ENCODE measurements around the gene SORCS1.

SORCS1 gene

GRCh38 chr10:106734220-106734619 lies 430.3 kb downstream of the SORCS1 start:
- DNase-seq (ENCODE audit: low read depth) = no peak

DNA sequence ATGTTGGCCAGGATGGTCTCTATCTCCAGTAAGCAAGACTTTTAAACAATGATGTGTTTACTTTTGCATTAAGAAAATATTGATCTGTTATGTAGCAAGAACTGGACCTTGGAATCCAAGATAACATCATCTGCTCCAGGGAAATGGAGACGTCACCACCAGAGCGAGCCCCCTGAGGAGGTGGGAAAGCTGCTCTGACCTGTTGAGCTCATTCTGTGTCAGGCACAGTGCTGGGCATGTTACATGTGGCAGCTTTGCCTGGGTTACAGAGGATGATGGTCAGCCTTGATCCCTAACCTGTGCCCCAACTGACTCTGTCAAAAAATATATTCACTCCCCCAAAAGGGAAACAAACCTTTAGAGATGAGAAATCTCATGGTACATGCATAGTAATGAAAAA lies 436.3 kb downstream of the SORCS1 start:
- DNase-seq (ENCODE audit: low read depth) = no peak

GRCh38 chr10:106727170-106727569 lies 437.3 kb downstream of the SORCS1 start:
- no peak for DNase-seq (ENCODE audit: low read depth)

DNA sequence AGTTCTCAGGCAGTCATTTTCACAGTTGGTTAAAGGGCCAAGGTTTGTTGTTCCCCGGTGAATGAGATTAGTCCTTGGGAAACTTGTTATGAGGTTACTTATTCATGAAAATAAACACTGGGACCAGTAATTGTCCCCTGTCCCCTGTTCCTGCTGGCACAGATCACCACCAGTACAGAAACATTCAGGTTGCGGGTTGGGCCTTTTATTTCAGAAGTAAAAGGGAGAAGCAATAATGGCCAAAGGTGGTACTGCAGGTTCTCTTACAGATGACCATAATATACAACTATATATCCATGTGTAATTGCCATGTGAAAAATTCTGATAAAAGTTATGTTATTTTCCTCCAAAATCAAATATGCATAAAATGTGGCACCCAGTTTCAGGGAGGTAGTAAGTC lies 442.0 kb downstream of the SORCS1 start:
- no peak for DNase-seq (ENCODE audit: low read depth)

- no peak for DNase-seq (ENCODE audit: low read depth)
Observed at GRCh38 chr10:106720683-106721082, 443.8 kb downstream of the SORCS1 start.

- no peak for DNase-seq (ENCODE audit: low read depth)
Observed at GRCh38 chr10:106716381-106716780, 448.1 kb downstream of the SORCS1 start.

DNA sequence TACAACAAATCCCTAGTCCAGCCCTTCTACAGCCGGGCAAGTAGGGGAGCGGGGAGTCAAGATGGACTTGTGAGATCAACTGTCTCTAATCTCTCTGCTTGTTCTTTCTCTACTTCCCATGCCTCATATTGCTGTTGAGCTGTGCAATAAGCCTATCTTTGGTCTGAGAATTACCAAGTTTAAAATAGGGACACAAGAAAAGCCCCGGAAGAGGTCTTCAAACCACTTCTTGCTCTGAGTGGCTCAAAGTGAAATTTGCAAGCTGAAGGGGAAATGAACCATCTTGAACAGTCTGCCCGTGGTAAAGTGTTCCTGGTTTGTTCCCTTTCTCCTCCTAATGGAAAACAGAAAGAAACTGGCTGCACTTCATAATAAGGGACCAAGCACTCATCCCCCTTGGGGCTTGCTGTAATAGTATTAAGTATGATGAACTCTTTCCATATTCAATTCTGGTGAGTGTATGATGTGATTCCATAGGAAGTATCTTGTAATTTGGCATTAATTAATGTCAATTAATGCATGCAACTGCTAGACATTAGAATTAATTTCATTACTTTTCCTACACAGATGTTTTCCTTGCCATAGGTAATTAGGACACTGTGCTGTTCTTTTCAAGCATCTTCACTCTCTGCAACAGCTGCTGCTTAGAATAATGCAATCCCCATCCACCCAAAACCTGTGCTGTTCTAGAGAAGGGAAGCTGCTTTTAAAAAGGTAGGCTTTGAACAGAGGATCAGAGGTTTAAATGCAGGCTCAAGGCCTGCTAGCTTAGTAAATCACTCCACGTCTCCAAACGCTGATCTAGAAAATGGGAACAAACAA lies 449.6 kb downstream of the SORCS1 start:
- no peak for DNase-seq (ENCODE audit: low read depth)

DNA sequence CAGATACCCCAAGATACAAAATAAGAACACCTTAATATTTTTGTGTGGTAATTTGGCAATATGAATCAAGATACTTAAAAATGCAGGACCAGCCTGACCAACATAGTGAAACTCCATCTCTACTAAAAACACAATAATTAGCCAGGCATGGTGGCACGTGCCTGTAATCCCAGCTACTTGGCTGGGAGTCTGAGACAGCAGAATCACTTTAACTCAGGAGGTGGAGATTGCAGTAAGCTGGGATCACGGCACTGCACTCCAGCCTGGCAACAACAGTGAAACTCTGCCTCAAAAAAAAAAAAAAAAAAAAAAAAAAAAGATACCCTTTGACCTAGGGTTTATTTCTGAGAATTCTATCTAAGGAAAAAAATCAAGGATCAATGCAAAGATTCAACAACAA lies 450.7 kb downstream of the SORCS1 start:
- DNase-seq (ENCODE audit: low read depth) = no peak

GRCh38 chr10:106712988-106713387 lies 451.5 kb downstream of the SORCS1 start:
- DNase-seq (ENCODE audit: low read depth) = no peak

DNA sequence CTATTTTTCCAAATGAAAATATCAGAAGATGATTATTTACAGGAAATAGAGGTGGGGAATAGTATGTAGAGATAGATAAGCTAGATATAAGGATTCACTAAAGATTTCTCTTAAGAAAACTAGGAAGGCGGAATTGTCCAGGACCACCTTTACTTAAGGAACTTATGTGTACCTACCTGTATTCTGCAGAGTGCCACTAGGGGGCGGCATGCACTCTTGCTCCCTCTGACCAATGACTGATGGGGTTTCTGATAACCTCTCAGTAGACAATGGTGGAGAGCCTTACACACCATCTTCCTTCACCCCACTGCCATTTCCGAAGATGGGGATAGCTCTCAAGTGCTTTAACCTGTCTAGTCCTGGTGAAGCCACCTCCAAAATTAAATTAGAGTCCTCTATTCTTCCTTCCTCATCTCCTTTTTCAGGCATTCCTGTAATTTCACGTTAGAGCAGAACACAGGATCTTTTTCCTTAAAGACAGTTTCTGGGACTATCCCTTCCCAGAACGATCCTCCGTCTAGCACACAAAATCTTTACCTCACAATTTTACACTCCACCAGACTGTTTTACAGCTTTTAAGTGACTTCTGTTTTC lies 453.1 kb downstream of the SORCS1 start:
- no peak for DNase-seq (ENCODE audit: low read depth)

- DNase-seq (ENCODE audit: low read depth) = no peak
Observed at GRCh38 chr10:106708506-106708905, 456.0 kb downstream of the SORCS1 start.

- no peak for DNase-seq (ENCODE audit: low read depth)
Observed at GRCh38 chr10:106707657-106708056, 456.8 kb downstream of the SORCS1 start.

- no peak for DNase-seq (ENCODE audit: low read depth)
Observed at GRCh38 chr10:106706127-106706526, 458.4 kb downstream of the SORCS1 start.

GRCh38 chr10:106705681-106706100 lies 458.8 kb downstream of the SORCS1 start:
- peak; percentile 20 for DNase-seq (ENCODE audit: low read depth)

DNA sequence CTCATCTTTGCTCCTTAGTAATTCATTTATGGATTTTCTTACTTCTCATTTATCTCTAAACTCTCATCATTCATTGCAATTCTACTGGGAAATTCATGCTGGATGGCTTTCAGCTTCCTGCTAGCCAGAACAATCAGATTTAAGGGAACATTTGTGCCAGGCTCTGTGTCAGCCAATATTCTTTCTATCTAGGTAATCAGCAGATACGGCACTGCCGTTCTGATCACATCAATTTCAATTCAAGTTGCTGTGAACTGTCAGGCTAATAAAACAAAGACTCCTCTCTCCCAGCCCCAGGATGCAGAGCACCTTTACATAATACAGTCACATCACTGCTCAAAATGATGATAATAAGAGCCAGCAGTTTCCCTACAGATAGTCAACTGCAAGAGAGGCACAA lies 468.3 kb downstream of the SORCS1 start:
- DNase-seq (ENCODE audit: low read depth) = no peak

DNA sequence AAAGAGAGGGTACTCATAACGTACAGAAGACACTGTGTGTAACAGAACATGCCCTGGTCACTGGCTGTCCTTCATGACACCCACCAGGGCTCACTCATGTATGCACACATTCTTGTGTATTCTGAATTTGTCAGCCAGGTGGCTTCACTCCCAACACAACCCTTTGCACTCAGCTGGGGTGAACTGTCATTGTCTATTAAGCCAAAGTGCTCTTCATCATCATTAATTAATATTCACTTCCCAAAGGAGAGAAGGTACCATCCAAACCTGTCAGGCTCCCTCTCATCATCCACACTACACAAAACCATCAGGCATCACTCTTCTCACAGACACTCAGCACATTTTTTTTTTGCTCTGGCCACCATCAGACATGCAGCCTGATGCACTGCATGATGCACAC lies 469.8 kb downstream of the SORCS1 start:
- no peak for DNase-seq (ENCODE audit: low read depth)

GRCh38 chr10:106682175-106682574 lies 482.3 kb downstream of the SORCS1 start:
- no peak for DNase-seq (ENCODE audit: low read depth)

GRCh38 chr10:106680061-106680460 lies 484.4 kb downstream of the SORCS1 start:
- DNase-seq (ENCODE audit: low read depth) = no peak

- no peak for DNase-seq (ENCODE audit: low read depth)
Observed at GRCh38 chr10:106679314-106679713, 485.2 kb downstream of the SORCS1 start.

DNA sequence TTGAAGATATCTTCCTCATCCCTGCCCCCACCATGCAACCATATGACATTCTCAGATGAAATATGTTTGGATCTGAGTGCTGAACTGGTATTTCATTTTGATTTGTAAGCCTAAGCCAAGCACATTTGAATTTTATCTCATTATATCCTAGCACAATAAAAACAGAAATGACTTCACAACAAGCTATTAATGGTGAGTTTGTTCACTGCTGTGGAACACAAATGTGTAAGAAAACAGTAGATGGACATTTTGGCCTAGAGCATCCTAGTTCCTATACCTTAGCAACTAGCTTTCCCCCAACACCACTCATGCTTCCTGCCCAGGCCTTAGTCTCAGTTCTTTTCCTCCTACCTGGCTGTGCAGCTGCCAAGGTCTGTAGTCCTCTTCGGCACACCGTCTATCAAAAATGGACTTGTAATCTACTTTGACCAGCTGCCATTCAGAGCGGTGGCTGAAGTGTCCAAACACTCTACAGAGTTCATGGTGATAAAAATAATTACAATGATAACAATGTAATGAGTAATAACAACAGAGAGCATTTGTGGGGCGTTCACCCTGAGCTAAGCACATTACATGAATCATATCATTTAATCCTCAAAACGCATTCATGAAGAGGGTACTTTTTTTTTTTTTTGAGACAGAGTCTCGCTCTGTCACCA lies 491.9 kb downstream of the SORCS1 start:
- no peak for DNase-seq (ENCODE audit: low read depth)

DNA sequence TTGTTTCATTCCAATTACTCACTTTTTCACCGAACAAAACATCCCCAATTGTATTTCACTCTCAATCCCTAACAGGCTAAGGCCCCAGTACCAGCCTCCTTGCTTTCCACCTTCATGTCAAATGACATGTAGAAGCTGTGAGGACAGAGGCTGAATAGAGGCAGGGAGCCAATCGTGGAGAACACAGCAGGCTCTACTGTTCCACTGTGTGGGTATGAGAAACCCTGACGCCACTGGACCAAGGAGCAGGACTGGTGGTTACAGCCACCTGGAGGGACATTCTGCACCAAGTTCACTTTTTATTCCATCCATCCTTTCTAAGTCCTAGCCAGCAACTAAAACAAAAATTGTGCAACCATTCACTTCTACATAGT lies 502.8 kb downstream of the SORCS1 start:
- DNase-seq (ENCODE audit: low read depth) = no peak

DNA sequence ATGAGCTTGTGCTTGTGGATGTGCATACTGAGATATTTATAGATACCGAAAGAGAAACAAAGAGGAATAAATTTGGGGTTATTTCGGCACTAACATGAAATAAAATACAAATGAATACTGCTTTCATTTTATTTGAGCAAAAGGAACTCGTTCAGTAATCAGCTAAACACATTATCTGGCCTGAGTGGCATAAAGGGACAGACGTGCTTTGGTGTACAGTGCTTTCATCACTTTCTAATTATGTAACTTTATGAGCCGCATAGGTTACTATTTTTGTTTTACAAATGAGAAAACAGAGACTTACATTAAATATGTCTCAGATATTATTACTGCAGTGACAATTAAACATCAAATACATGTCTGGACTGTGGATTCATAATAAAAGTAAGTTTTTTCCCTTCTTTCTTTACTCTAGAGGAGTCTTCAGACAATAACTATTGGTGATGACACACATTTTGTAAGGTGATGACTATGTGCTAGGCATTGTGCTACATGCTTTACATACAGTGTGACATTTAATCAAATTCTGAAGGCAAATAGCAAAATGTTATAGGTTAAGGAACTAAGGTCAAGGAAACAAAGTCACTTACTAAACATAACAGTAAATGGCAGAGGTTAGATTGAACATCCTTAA lies 503.3 kb downstream of the SORCS1 start:
- no peak for DNase-seq (ENCODE audit: low read depth)

DNA sequence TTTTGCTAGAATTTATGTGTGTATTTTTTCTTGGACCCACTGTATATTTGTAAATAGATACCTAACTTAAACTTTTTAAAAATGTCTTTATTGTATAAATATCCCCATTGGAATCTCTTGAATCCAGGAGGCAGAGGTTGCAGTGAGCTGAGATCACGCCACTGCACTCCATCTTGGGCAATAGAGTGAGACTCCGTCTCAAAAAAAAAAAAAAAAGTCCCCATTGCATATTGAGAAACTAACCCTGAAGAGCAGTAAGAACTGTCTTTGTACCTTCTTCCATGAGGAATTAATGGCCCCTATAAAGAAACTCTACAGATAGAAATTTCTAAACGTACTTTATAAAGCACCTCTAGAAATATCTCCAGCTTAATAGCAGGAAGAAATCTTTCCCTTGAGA lies 504.0 kb downstream of the SORCS1 start:
- DNase-seq (ENCODE audit: low read depth) = no peak
